Natural killer cell (primary cell): ENCODE data around the gene PLAGL1. TPM values are rescaled to one million over a fixed set of nuclear protein-coding genes. Genes with fewer than 3 reads are reported as not detected.
A peak's percentile ranks its signal among the peaks of the same experiment; 100 is the strongest.

Experiments
- ATAC-seq, 3 donors: fragments of 150-1000 bp in 2 of 3; fragments of 200-7000 bp in 1 of 3; cut with Tn5 transposase; 1 replicate in 1 of 3; 2 replicates in 2 of 3; pipeline ENCODE4 v1.10.0; 2021; ENCODE audit warnings: mild to moderate bottlenecking in 2 of 3, moderate library complexity in 2 of 3
- DNase-seq, 2 donors: peaks; one replicate each; pipeline versions ENCODE4 v3.0.0 to v3.0.0-alpha.2; 2013 to 2021; ENCODE audit warnings: mixed read lengths in 1 of 2
- H3K27ac ChIP-seq: one replicate; pipeline ENCODE4 v1.5.1; 2013; ENCODE audit warnings: mild to moderate bottlenecking, low read length
- H3K27me3 ChIP-seq: one replicate; pipeline ENCODE4 v1.6.1; 2013; ENCODE audit warnings: low read length; ENCODE audit not compliant: control insufficient read depth, insufficient read depth
- H3K36me3 ChIP-seq: one replicate; pipeline ENCODE4 v1.6.1; 2013; ENCODE audit warnings: low read length; ENCODE audit not compliant: control insufficient read depth, insufficient read depth
- H3K4me1 ChIP-seq: one replicate; pipeline ENCODE4 v1.6.1; 2013; ENCODE audit warnings: low read length; ENCODE audit not compliant: control insufficient read depth, insufficient read depth
- H3K4me3 ChIP-seq: one replicate; pipeline ENCODE4 v1.5.1; 2013; ENCODE audit warnings: low read length
- H3K9me3 ChIP-seq: one replicate; pipeline ENCODE4 v1.6.1; 2013; ENCODE audit warnings: low read length; ENCODE audit not compliant: control insufficient read depth, insufficient read depth
- H3K27ac Mint-ChIP-seq, 2 donors: one replicate each; pipeline ENCODE4 v1.8.0; 2022; ENCODE audit warnings: mild to moderate bottlenecking in 2 of 2, mixed read lengths in 2 of 2, moderate library complexity in 1 of 2
- H3K27me3 Mint-ChIP-seq, 2 donors: one replicate each; pipeline ENCODE4 v1.8.0; 2022; ENCODE audit warnings: low read depth in 2 of 2, mixed read lengths in 2 of 2
- H3K36me3 Mint-ChIP-seq: one replicate; pipeline ENCODE4 v1.8.0; 2022; ENCODE audit warnings: mixed read lengths
- H3K4me1 Mint-ChIP-seq, 2 donors: one replicate each; pipeline ENCODE4 v1.8.0; 2022; ENCODE audit warnings: mixed read lengths in 2 of 2
- H3K4me3 Mint-ChIP-seq: one replicate; pipeline ENCODE4 v1.8.0; 2022; ENCODE audit warnings: mild to moderate bottlenecking, moderate library complexity, mixed read lengths
- H3K9me3 Mint-ChIP-seq, 2 donors: one replicate each; pipeline ENCODE4 v1.8.0; 2022; ENCODE audit warnings: mixed read lengths in 2 of 2
- WGBS: methylation state at CpG from one replicate; pipeline ENCODE4 v1.1.7; 2013; ENCODE audit warnings: missing lambda C conversion rate; ENCODE audit not compliant: insufficient coverage; 5-methylcytosine and 5-hydroxymethylcytosine counted together
- intact Hi-C: fragments of 100-400 bp; cut with micrococcal nuclease; formaldehyde crosslinking; loops from one replicate; pipeline ENCODE4 v1.14.2; 2022
- total RNA-seq, 4 donors: library from RNA; stranded (reverse); fragments of 120-200 nt in 1 of 4; gene quantifications; one replicate each; pipeline versions ENCODE4 v1.2.3 to v1.2.4, GENCODE V29; 2013 to 2022
- TF ChIP-seq, protein P1 (sequence below): fragments of 200-600 bp; IDR thresholded peaks from one replicate; pipeline ENCODE4 v1.8.0; 2022; ENCODE audit warnings: antibody characterized with exemption

The PLAGL1 gene
- total RNA-seq, 3 donors from 2014 or later (not counting 1 experiment from before 2014, with no cell fraction given) = 4.9 to 12.2 (median 6.8) TPM

DNA sequence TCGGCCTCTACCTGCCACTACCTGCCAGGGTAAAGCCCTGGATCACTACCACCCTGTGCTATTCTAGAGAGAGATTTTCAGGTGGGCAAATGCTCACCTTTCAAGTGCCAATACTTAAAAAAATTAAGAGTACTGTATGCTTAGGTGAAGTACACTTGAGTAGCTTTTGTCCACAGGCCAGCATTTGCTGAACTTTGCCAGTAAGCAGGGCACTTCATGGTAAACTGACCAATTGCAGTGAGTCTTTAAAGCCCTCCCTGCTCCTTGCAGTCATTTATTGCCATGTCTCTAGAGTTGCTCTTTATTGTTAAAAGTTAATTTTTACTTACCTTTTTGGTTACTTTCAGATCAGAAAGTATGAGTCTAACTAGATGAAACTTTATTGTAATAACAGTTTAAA, 58.5 kb downstream of the PLAGL1 start:
- Histone ChIP-seq H3K36me3 (no peaks in the 10 kb centered on the region), H3K27me3 (no peaks in the 10 kb centered on the region), H3K4me3 (no peak overlapping the region), H3K9me3 (no peaks in the 10 kb centered on the region), H3K4me1 (no peaks in the 10 kb centered on the region), H3K27ac (no peak overlapping the region)
- intact Hi-C loops = no loop called here
- no peak for ATAC-seq
- 67% methylated on average over 1 of the region's 1 CpG for WGBS
- no peak for DNase-seq
- no peaks in the 10 kb centered on the region for H3K4me1 Mint-ChIP-seq
- no peaks in the 10 kb centered on the region for H3K9me3 Mint-ChIP-seq
- H3K27me3 Mint-ChIP-seq = no peaks in the 10 kb centered on the region
- H3K4me3 Mint-ChIP-seq = no peak overlapping the region
- TF ChIP-seq, protein P1, sequence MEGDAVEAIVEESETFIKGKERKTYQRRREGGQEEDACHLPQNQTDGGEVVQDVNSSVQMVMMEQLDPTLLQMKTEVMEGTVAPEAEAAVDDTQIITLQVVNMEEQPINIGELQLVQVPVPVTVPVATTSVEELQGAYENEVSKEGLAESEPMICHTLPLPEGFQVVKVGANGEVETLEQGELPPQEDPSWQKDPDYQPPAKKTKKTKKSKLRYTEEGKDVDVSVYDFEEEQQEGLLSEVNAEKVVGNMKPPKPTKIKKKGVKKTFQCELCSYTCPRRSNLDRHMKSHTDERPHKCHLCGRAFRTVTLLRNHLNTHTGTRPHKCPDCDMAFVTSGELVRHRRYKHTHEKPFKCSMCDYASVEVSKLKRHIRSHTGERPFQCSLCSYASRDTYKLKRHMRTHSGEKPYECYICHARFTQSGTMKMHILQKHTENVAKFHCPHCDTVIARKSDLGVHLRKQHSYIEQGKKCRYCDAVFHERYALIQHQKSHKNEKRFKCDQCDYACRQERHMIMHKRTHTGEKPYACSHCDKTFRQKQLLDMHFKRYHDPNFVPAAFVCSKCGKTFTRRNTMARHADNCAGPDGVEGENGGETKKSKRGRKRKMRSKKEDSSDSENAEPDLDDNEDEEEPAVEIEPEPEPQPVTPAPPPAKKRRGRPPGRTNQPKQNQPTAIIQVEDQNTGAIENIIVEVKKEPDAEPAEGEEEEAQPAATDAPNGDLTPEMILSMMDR = no peak
- no peaks in the 10 kb centered on the region for H3K36me3 Mint-ChIP-seq
- H3K27ac Mint-ChIP-seq = no peak overlapping the region

GRCh38 chr6:143948208-143948607, 59.9 kb downstream of the PLAGL1 start:
- no peak overlapping the region for H3K27ac ChIP-seq
- Mint-ChIP-seq H3K36me3 (no peaks in the 10 kb centered on the region), H3K27ac (no peak overlapping the region), H3K27me3 (no peaks in the 10 kb centered on the region), H3K4me1 (no peaks in the 10 kb centered on the region), H3K9me3 (no peaks in the 10 kb centered on the region), H3K4me3 (no peak overlapping the region)
- no peaks in the 10 kb centered on the region for H3K9me3 ChIP-seq
- no peak overlapping the region for H3K4me3 ChIP-seq
- intact Hi-C loops = no loop called here
- no peak for DNase-seq
- TF ChIP-seq, protein P1 = no peak
- WGBS = 92% methylated on average over 7 of the region's 7 CpGs
- no peaks in the 10 kb centered on the region for H3K27me3 ChIP-seq
- no peaks in the 10 kb centered on the region for H3K36me3 ChIP-seq
- no peak for ATAC-seq
- H3K4me1 ChIP-seq = no peaks in the 10 kb centered on the region

DNA sequence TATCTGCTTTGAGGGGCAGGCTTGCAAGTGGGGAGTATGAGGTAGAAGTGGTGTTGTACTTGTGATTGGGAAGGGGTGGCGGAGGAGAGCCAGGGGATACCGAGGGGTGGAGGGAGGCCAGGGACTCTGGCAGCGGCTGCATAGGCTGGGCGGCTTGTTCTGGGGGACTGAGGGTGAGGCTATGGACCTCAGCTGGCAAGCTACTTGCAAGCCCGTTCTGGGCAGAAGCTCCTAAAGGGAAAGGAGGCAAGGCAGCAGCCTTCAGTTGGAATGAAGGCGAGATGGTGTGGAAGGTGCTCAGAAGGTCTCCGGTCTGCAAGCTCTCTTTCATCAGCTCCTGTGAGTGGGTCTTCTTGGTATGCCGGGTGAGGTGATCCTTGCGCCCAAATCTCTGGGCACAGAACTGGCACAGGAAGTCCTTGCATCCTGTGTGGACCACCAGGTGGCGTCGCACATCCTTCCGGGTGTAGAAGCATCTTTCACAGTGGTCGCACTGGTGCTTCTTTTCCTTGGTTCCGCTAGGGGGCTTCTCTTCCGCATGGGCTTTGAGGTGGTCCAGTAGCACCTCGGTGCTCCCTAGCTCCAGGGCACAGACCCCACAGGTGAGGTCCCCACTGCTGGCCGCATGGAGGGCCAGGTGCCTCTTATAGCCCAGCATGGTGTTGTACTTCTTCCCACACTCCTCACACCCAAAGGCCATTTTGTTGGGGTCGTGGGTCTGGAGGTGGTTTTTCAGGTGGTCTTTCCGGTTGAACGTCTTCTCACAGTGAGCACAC, 66.0 kb downstream of the PLAGL1 start:
- 66% methylated on average over 19 of the region's 20 CpGs for WGBS
- DNase-seq (peak; percentile 39 to 75), ATAC-seq (peak; percentile 60 to 72 (median 70))
- Histone ChIP-seq H3K4me1 (peaks cover 7% of the 10 kb centered on the region), H3K27ac (no peak overlapping the region), H3K27me3 (no peaks in the 10 kb centered on the region), H3K36me3 (no peaks in the 10 kb centered on the region), H3K4me3 (no peak overlapping the region), H3K9me3 (no peaks in the 10 kb centered on the region)
- Mint-ChIP-seq H3K4me1 (peaks cover 10 to 15% of the 10 kb centered on the region in 2 donors), H3K27ac (no peak overlapping the region), H3K27me3 (no peaks in the 10 kb centered on the region), H3K9me3 (no peaks in the 10 kb centered on the region), H3K36me3 (no peaks in the 10 kb centered on the region), H3K4me3 (no peak overlapping the region)
- TF ChIP-seq, protein P1 = peak; percentile 60
- intact Hi-C loops = loop anchor here (1.0 to 2.0 kb wide), 3 partner anchors 71 to 277 kb away; partner anchors contain the start of gene SF3B5
